HG03039 (cell line): Measurements from ENCODE around the gene CYP2A6.
"Not testable (repeated sequence)": the region's sequence is repeated elsewhere in the genome, so short reads cannot be mapped to it uniquely, and the experiment has no call there.

Experiments used
- ATAC-seq: cut with Tn5 transposase; IDR thresholded peaks from one replicate; pipeline ENCODE4 v1.9.1; 2021; ENCODE audit warnings: mild to moderate bottlenecking, moderate library complexity; ENCODE audit not compliant: unreplicated experiment

CYP2A6 gene

GRCh38 chr19:40846722-40847121, 3.5 kb downstream of the CYP2A6 start:
- not testable (repeated sequence) for ATAC-seq

DNA sequence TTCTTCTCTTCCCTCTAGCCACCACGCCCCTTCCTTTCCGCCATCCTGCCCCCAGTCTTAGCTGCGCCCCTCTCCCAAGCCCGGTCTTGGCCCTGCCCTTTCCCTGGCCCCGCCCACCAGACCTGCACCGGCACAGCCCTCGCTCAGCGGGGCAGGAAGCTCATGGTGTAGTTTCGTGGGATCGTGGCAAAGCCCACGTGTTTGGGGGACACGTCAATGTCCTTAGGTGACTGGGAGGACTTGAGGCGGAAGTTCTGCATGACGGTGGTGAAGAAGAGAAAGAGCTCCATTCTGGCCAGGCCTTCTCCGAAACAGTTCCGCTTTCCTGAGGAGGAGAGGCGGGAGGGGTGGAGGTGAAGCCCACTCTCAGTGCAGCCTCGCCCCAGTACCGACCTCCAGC, 6.6 kb downstream of the CYP2A6 start:
- ATAC-seq = not testable (repeated sequence)

DNA sequence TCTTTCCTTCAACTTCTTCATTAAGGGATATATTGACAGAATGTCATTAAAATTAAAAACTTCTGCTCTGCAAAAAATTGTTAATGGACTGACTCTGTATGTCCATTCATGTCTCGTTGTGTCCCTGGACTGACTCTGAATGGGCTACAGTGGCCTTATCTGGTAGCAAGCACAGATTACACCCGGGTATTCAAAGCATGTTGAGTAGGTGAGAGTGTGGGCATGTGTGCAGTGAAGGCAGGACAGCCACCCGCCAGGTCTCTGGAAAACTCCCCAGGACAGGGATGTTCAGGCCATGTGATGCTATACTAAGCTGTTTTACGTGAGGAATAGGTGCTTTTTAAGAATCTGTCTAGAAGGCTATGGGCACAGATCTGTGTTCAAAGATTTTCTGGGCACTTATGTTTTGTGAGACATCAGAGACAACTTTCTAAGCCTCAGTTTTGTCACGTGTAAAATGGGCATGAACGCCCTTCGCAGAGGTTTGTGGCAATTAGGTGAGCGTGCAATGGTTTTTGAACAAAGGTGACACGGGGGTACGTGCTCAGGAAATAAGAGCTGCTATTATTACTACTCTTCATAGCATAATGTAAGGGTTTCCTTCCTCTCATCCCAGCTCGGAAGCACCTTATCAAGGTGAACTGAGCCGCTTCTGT, 7.1 kb downstream of the CYP2A6 start:
- not testable (repeated sequence) for ATAC-seq

DNA sequence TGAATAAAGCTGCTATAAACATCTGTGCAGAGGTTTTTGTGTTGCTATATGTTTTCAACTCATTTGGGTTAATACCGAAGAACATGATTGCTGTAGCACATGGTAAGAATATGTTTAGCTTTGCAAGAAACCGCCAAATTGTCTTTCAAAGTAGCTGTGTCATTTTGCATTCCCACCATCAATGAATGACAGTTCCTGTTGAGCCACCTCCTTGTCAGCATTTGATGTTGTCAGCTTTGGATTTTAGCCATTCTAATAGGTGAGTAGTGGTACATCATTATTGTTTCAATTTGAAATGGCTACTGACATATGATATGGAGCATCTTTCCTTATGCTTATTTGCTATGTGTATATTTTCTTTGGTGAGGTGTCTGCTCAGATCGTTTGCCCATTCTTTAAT, 8.2 kb downstream of the CYP2A6 start:
- ATAC-seq = not testable (repeated sequence)

DNA sequence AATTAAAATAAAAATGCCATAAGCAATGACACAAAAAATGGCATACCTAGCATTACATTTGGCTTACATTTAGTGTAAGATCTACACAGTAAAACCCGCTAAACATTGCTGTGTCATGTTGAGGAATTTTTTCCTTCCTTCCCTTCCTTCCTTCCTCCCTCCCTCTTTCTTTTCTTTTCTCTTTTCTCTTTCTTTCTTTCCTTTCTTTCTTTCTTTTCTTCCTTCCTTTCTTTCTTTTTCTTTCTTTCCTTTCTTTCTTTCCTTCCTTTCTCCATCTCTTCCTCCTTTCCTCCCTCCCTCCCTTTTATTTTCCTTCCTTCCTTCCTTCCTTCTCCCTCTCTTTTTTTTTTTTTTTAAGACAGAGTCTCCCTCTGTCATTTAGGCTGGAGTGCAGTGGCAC, 11.8 kb downstream of the CYP2A6 start:
- ATAC-seq = not testable (repeated sequence)

GRCh38 chr19:40836754-40837429, 13.4 kb downstream of the CYP2A6 start:
- ATAC-seq = no peak

DNA sequence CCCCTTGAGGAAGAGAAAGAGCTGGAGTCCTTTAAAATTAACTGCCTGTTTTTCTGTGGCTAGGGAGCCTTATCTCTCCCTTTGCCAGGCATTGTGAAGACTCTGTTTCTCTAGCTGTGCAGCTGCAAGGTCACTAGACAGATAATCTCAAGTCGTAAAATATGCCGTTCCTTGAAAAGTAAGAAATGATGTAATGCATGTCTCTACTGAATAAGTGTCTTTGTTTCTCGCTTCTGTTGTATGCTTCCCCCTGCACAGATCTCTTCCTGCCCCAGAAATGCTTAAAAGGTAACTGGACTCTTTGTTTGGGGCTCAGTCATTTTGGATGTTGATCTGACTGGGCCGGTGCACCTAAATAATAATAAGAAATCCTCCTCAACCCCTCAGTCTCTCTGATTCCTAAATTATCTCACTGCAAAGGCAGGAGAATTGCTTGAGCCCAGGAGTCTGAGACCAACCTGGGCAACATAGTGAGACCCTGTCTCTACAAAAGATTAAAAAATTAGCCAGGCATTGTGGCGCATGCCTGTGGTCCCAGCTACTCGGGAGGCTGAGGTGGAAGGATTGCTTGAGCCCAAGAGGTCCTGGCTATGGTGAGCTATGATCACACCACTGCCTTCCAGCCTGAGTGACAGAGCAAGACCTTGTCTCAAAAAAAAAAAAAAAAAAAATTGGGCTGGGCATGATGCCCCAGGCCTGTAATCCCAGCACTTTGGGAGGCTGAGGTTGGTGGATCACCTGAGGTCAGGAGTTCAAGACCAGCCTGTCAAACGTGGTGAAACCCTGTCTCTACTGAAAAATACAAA, 16.3 kb downstream of the CYP2A6 start:
- ATAC-seq = not testable (repeated sequence)

- not testable (repeated sequence) for ATAC-seq
Measured at GRCh38 chr19:40832431-40832790, 17.8 kb downstream of the CYP2A6 start.

DNA sequence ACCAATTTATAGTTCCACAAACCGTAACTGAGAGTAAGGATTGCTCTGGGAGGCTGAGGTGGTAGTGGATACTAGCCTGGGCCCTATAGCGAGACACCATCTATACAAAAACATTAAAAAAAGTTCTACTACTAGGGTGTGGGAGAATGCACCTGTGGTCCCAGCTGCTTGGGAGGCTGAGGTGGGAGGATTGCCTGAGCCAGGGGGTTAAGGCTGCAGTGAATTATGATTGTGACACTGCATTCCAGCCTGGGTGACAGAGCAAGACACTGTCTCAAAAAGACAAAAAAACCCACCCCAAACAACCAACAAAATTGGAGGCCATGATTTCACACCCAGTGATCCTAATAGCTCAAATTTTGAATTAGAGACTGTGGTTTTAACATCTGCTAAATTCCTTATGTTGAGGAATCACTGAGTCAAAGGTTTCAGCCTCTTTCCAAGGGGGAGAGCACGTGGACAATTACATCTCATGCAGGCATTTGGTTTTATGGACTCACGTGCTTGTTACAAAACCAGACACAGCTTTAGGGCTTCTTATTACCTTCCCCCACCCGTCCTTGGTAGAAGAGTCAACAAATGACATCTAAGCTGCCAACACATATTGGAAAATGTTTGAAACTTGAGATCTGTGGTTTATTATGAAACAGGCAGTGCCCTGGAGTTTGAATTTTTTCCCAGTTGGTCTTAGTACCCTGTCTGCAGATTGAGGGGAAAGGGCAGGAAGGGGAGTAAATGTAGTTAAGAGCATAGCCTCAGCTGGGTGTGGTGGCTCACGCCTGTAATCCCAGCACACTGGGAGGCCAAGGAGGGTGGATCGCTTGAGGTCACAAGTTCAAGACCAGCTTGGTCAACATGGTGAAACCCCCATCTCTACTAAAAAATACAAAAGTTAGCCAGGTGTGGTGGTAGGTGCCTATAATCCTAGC, 18.5 kb downstream of the CYP2A6 start:
- ATAC-seq = no peak

- not testable (repeated sequence) for ATAC-seq
Measured at GRCh38 chr19:40830741-40831140, 19.5 kb downstream of the CYP2A6 start.

DNA sequence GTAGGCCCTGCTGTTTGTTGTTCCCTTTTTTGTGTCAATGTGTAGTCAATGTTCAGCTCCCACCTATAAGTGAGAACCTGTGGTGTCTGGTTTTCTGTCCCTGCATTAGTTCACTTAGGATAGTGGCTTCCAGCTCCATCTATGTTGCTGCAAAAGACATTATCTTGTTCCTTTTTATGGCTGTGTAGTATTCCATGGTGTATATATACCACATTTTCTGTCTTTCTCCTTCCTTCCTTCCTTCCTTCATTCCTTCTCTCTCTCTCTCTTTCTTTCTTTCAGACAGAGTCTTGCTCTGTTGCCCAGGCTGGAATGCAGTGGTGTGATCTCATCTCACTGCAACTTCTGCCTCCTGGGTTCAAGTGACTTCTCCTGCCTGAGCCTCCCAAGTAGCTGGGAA, 21.0 kb downstream of the CYP2A6 start:
- ATAC-seq = no peak

GRCh38 chr19:40827386-40828247, 22.6 kb downstream of the CYP2A6 start:
- ATAC-seq = no peak

- ATAC-seq = not testable (repeated sequence)
Measured at GRCh38 chr19:40826699-40827385, 23.4 kb downstream of the CYP2A6 start.

DNA sequence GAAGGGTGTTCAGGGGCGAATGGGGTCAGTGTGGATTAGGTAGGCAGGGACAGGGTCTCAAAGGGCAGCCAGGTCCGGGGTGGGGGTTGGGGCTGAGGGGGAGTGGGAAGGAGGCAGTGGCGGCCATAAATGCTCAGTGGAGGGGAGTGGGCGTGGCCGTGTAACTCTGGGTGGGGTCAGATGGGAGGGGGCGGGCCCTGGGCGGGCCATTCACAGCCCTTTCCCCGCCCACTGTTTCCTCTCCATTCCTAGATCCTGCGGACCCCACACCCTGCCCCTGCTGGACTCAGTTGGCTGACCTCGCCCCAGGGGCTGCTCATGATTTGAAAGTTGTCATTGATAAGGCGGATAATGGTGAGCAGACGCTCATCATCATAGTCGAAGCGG, 23.9 kb downstream of the CYP2A6 start:
- ATAC-seq = not testable (repeated sequence)

GRCh38 chr19:40825460-40826095, 24.7 kb downstream of the CYP2A6 start:
- ATAC-seq = not testable (repeated sequence)

- ATAC-seq = not testable (repeated sequence)
Measured at GRCh38 chr19:40824916-40825315, 25.3 kb downstream of the CYP2A6 start.

- ATAC-seq = not testable (repeated sequence)
Measured at GRCh38 chr19:40822704-40823553, 27.3 kb downstream of the CYP2A6 start.

DNA sequence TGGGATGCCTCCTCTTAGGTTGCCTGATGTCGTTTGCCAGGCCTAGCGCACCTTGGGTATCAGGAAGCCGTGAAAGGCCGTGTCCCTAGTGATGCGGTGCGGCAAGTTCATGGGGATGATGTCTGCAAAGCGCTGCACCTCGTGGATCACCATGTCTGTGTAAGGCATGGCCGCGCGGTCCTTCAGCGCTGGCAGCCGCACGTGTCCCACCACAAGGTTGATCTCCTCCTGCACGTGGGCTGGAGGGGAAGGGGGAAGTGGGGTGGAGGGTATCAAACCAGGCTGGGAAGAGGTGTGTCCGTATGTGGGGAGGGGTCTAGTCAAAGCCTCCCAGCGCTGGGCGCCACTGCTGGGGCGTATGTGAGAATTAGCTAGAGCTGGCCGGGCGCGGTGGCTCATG, 28.1 kb downstream of the CYP2A6 start:
- no peak for ATAC-seq
